AG08396 (cell line): ENCODE measurements around the gene CCR7.

Experiments
- DNase-seq: peaks from one replicate; pipeline ENCODE4 v3.0.0; 2012; ENCODE audit warnings: low spot score, mixed read lengths

The CCR7 gene

DNA sequence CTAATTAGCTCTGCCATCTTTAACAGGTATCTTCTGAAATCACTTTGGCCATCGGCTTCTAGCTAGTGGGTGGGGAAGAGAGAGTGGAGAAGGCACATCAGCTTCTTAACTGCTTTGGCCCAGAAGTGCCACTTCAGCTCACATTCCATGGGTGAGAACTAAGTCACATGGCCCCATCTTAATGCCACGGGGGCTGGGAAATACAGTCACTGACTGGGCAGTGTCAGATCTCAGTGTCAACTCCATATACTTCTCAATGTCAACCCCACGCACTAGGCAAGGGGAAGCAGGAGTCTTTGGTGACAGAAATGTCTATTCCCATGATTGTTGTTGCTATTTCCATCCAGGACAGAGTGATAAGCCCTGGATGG lies 29.4 kb downstream of the CCR7 start:
- DNase-seq: no peak

DNA sequence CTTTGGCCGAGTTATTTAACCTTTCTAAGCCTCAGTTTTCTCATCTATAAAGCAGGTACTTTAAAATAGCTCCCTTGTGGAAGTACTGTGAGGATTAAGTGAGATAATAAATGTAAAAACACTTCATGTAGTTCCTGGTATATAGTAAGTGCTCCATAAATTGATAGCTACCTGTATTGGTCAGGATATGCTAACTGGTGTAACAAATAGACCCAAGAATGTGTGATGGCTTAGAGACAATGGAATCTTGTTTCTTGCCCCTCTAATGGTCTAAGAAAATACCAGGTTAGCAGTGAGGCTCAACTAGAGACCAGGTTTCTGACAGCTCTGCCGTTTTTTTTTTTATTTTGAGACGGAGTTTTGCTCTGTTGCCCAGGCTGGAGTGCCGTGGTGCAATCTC lies 29.8 kb downstream of the CCR7 start:
- no peak for DNase-seq

DNA sequence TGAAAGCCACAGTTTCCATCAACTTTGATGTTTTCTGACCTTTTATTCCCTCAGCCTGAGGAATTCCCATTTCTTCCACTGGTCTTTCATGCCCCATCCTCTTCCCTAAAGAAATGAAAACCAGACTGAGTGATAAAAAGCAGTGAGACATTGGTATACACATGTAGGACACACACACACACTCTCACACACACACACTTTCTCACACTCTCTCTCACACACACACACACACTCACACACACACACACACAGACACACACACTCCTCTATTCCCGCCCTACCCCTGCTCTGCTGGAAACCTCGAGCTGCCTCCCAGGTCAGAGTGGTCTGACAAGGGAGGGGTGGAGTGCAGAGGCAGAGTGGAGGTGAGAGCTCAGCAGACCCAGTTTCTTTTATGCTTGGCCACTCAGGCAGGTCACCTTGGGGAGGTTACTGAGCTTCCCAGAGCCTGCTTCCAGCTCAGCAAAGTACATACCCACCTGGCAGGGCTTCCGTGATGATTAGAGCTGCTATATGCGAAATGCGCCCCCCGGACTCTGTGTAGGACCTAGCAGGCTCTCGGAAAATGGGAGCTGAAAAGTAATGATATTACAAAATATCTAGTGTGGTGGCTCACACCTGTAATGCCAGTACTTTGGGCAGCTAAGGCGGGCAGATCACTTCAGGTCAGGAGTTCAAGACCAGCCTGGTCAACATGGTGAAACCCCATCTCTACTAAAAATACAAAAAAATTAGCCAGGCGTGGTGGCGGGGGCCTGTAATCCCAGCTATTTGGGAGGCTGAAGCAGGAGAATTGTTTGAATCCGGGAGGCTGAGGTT lies 30.7 kb downstream of the CCR7 start:
- DNase-seq: no peak

DNA sequence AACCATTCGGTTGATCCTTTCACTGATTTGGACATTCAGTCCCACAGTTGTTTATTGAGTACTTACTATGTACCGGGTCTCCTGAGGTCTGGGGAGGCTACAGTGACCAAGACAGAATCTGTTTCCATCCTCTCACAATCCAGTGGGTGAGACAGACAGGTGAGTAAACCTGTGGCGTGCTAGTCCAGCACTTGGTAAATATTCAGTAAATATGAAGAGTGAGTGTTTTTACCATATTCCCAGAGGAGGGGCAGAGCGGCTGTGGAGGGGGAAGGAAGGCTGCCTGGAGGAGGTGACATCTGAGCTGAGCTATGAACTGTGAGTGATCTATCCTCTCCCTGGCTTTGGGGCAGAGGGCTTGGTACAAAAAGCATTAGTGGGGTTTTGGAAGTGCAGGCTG lies 31.4 kb downstream of the CCR7 start:
- DNase-seq: no peak

DNA sequence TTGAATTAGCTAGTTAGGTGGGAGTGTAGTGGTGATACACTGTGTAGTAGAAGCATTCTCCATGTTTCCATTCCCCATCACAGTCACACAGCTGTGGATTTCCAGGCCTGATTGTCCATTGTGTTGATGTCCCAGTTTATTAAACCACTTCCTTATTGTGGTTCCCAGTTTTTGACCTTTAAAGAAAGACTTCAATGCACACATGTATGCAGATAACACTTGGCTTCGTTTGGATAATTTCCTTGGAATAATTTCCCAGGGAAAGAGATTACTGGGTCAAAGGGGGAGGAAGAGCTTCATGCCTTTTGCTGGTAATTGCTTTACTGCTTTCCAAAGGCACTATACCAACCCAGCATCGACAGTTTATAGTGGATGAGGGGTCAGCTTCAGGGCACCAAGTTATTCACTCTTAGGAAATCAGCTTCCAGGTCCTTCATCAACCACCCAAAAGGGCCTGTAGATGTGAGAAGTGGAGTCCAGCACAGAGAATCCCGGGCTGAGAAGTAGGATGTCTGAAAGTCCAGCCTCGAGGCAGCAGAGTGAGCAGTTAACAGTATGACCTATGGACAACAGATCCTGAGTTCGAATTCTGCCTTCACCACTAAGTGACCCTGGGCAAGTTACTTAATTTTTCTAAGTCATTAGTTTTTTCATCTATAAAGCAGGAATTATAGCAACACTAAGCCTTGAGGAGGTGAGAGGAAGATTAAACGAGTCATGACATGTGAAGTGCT lies 32.6 kb downstream of the CCR7 start:
- no peak for DNase-seq

DNA sequence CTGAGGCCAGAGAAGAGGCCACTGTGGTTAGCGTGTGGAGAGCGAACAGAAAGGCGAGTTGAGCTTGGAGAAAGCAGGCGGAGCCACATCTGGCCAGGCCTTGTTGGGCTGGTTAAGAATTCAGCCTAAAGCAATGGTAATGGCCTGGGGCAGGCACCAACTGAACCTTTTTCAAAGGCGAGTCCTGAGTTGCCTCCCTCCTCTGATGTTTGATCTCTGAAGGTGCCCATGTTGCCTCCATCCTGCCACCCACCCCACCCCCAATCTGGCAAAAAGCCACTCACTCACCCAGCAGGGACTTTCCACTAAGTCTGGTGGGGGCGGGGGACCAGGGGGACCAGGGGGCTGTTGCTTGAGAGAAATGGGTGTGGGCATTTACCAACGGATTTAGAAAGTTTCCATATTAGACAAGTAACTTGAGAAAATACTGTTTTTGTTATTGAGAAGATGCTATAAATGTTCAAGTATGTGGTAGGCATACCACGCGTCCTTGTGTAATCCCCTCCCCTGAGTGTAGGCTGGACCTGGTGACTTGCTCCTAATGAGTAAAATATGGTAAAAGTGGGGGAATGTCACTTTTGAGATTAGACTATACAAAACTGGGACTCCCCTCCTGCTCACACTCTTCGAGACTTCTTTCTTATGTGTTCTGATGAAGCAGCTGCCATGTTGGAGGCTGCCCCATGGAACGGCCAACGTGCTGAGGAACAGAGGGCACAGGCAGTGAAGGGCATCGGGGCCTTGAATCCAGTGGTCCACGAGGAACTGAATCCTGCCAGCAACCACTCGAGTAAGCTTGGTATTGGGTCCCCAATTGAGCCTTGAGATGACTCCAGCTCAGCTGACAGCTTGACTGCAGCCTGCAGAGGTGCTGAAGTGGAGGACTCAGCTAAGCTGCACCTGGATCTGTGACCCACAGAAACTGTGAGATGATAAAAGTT lies 34.0 kb downstream of the CCR7 start:
- DNase-seq: no peak

DNA sequence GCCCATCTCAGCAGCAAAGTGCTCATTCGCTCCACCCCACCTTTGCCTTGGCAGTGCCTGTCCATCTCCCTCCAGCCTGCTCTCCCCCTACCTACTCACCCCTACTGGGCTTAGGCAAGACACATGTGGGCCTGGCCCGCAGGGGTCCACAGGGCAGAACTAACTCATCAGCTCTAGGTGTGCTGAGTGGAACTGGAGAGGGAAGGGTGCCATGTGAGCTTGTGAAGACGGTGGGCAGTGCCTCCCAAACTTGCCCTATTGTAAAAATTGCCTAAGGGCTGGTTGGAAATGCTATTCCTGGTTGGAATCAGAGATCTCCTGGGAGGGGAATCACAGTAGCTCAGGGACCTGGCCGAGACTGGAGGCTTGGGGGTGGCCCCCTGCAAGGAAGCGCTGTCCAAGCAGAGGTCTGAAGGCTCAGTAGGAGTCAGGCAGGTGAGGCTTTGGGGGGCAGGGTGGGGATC lies 34.7 kb downstream of the CCR7 start:
- no peak for DNase-seq

DNA sequence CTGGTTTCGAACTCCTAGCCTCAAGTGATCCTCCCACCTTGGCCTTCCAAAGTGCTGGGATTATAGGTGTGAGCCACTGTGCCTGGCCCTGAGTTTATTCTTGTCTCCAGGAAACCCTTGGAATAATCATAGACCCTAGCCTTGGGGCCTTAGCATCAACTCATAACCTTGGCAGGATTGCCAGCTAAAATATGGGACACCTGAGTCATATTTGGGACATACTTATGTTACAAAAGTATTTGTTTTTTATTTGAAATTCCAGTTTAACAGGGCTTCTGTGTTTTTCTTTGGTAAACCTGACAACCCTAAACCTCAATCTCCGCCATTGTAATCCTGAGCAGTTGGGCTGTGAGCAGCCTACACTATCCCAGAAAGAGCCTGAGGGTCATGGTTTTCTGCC lies 35.3 kb downstream of the CCR7 start:
- DNase-seq: no peak

DNA sequence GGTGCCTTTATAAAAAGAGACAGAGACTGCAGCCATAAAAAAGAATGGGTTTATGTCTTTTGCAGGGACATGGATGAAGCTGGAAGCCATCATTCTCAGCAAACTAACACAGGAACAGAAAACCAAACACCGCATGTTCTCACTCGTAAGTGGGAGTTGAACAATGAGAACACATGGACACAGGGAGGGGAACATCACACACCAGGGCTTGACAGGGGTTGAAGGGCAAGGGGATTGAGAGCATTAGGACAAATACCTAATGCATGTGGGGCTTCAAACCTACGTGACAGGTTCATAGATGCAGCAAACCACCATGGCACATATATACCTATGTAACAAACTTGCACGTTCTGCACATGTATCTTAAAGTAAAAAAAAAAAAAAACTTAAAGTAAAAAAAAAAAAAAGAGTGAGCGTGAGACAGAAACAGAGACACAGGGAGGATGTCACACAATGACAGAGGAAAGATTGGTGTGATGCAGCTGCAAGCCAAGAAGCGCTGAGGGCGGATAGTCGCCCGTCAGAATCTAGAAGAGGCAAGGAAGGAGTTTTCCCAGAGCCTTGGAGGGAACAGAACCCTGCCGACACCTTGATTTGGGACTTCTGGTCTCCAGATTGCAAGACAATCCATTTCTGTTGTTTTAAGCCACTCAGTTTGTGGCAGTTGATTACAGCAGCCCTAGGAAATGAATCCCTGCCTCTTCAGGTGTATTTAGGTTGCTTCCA lies 36.4 kb downstream of the CCR7 start:
- no peak for DNase-seq

DNA sequence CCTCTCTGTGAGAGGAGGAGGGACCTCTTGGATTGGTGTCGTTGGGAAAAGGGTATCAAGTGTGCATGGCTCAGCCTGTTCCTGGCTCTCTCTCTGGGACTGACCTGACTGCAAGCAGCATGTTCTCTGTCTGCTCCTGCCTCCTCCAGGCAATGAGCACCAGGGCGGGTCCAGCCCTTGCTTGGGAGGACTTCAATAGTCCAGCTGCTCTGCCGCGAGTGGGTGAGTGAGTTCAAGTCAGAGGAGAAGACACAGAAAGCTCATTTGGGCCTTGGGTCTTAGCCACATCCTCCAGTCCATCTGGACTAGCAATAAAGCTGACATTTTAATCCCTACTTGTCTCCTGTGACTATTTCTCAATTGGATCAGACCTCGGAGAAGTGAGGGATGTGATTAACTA lies 38.6 kb downstream of the CCR7 start:
- DNase-seq: no peak

DNA sequence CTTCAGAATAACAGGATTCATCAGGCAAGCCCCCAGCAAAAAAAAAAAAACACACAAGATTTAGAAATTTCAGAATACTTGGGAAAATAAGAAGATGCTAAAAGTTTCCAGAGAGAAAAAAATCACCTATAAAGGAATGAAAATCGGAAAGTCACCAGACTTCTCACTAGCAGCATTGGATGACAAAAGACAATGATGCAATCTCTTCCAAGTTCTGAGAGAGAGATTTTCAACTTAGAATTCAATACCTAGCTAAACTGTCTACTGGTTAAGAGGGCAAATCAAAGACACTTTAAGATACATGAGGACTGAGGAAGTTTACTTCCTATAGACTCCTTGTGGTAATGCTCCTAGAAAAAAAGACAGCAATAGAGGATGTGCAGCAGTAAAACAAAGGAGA lies 40.0 kb downstream of the CCR7 start:
- no peak for DNase-seq

DNA sequence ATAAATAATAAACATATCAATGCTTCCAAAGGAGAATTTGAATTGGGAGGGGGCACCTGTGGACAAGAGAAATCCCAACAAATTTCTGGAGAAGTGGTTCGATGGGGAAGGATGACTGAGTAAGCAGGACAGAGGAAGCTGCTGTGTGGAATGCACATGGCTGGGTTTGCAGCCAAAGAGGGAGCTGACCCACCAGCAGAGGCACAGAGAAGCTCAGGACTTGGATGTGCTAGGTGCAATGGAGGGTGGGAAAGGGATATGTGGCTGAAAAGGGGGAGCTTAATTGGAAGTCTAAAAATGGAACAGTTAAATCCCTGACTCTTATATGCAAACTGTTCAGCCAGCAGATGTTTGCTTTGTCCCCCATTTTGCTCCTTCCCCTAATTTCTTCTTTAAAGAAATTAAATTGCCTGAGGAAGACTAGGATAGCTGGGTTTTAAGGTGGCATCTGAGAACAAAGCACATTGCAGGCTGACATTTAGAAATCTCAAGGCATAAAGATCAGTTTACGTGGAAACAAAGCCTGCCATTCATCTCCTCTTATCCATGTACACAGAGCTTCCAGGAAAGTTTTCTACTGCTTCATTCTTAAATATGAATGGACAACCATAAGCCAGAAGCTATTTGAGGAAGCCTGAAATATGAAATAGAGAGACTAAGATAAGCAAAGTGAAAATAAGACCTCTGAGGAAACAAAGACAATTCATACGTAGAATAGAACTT lies 40.9 kb downstream of the CCR7 start:
- no peak for DNase-seq

DNA sequence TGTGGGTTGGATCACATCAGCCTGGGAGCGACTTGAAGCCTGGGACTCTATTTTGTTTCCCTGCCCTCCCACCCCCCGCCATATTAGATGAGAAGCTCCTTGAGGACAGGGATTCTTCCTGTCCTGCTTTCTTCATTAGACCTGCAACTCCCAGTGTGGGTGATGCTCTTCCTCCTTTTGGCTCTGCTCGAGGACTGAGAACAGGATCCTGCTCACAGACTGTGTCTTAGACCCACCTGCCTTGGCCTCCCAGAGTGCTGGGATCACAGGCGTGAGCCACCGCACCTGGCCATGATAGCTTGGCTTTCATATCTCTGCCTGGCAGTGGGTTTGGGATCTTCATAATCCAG lies 42.3 kb downstream of the CCR7 start:
- DNase-seq: no peak

DNA sequence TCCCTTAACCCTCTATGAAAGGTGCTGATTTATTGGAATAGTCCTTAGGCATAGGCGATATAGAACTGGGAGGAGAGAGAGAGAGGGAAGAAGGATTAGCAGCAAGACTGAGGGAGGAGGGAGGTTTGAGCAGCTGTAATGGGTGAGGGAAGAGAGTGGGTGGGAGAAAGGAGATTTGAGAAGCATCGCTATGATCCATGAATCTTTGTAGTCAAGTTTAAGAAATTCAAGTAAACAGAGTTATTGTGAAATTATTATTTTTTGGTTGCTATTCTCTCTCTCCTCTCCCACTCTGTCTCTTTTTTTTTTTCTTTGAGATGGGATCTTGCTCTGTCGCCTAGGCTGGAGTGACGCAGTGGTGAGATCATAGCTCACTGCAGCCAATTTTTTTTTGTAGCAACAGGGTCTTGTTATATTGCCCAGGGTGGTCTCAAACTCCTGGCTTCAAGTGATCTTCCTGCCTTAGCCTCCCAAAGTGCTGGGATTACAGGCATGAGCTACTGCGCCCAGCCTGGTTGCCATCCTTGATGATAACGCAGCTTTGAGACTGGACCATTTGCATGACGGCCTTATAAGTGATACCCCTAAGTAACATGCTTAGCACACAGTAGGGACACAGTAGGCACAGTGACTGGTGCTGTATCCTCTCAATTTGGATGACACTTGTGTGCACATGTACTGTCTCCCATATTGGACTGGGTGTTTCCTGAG lies 42.9 kb downstream of the CCR7 start:
- no peak for DNase-seq

DNA sequence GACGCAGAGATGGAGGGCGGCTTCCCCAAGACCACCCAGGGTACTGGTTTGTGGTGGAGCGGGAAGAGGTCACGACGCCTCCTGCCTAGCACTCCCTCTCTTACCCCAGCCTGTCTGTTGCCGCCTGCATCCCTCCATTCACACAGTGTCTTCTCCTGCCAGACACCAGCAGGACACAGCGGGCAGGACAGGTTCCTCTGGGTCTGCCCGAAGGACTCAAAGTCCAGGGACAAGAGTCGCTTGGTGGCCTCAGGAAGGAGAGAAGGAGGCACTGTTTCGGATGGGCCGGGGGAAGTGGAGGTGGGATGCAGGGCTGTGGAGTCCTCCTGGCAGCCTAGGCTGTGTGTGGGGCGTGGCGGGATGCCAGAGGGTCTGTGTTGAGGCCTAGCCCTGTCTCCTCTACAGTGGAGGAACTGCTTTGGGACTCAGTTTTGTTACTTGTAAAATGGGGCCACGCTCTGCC lies 44.2 kb downstream of the CCR7 start:
- no peak for DNase-seq

DNA sequence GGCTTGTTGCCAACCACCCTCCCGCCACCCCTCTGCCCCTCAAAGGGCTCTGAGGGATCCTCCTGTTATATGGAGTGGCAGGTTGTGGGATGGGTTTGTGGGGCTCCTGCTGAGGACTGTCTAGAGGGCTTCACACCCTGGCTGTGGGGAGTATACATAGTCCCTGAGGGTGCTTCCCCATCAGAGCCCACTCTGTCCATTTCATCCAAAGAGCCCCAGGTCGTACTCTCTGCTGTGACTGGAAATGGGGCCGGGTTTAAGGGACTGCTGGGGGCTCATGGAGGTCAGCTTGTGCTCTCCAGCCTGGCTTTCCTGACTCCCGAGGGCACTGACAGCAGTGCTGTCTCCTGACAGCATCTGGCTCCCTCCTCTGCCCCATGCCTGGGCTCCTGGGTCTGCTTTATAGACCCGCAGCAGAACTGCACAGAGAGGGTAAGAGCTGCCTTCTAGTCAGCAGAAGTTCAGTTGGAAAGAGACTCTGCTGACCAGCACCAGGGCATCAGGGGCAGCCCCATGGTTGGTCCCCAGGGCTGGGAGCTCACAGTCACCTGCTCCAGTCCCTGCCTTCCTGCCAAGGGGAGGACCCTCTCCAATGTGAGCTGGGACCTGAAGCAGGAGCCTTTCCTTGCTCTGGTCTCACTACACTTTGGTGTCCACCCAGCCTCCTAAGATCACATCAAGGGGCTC lies 46.0 kb downstream of the CCR7 start:
- no peak for DNase-seq

DNA sequence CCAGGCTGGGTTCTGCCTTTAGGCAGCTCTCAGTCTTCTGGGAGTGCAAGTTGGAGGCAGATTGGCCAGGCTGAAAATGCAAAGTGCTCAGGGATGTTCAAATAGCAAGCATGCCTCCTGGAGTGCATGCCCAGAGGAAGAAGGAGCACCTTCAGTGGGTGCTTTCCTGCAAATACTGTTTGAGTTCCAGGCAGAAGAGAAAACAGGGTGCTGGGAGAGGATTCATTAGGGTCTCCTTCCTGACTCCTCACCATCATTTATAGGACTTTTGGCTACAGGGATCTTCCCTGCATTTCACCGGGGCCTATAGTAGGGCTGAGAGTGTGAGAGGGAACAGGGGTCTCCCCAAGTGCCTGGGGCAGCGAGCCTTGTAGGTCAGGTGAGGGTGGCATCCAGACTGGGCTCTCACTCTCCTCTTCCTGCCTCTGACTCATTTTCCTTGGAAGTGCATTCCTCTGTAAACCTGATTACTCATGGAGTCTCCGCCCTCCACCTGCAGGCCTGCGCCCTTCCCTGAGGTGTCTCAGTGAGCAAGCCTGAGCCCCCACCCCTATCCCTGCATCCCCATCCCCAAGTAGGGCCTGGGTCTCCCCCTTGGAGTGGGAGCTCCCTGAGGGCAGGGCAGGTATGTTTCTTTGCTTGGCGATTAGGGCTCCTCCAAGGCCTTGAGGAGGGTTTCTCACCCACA lies 46.7 kb downstream of the CCR7 start:
- no peak for DNase-seq

DNA sequence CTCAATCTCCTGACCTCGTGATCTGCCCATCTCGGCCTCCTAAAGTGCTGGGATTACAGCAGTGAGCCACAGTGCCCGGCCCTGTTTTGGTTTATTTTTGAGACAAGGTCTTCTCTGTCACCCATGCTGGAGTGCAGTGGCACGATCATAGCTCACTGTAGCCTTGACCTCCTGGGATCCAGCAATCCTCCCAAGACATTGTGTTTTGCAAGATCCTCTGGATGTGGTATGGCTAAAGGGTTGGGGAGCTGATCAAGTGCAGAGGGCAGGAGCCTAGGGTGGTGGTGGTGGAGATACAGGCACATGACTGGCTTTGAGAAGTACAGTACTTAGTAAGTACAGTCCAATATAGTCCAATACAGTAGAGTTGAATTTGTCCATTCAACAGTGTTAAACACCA lies 47.3 kb downstream of the CCR7 start:
- DNase-seq: no peak

DNA sequence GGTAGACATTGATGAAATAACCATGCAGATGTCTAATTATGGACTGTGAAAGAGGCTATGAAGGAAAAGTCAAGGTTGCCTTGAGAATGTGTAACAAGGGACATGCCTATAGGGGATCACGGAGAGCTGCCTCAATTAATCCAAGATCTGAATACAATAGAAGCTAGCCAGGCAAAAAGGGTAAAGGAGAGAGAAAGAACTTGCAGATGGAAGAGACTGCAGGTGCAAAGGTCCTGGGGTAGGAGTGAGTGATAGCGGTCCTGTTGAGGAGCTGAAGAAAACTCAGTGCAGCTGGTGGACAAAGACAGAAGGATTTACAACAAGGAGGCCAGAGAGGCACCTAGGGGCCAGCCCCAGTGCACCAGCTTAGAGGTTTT lies 48.0 kb downstream of the CCR7 start:
- no peak for DNase-seq
